ENCODE data around the gene COPG2. TPM values are rescaled to one million over a fixed set of nuclear protein-coding genes. Genes with fewer than 3 reads are reported as not detected.

COPG2 gene
- total and polyA plus RNA-seq, 2 donors (not counting 3 experiments of a cell fraction or from before 2014, with no cell fraction given) = 9.4 to 11.6 TPM

MicroRNA genes within 50 kb of the gene (microRNA counts, 767-probe panel; counts per million panel counts)
- microRNA hsa-miR-335-5p = 723 counts per million, percentile 96 among the panel's probes with 10 or more counts

Small RNAs within 50 kb of the gene (microRNA-seq; reads per million reads assigned to microRNA genes)
- 792 reads per million, percentile 80 among the genes with 10 or more reads in this experiment for gene MIR335 (ENCODE audit: borderline number of aligned reads, borderline replicate concordance)

Small RNAs within 50 kb of the gene (small RNA-seq; reads per million reads assigned to genes)
- not detected for gene MIR335 (ENCODE audit: insufficient read depth, insufficient read length, low read depth, low replicate concordance)
- gene RF02148 (ENCODE audit: insufficient read depth, insufficient read length, low read depth, low replicate concordance) = not detected
- not detected for gene RF02149 (ENCODE audit: insufficient read depth, insufficient read length, low read depth, low replicate concordance)
- gene RF02150 (ENCODE audit: insufficient read depth, insufficient read length, low read depth, low replicate concordance) = not detected
- gene RNA5SP246 (ENCODE audit: insufficient read depth, insufficient read length, low read depth, low replicate concordance) = not detected

Other genes starting within 250 kb of the COPG2 start
- 25.9 and 26.8 TPM in 2 replicates for gene CEP41, start 227.7 kb downstream of the COPG2 start, total RNA-seq
- gene CEP41, start 227.7 kb downstream of the COPG2 start, polyA plus RNA-seq = 15.5 and 19.5 TPM in 2 replicates
- 52.6 and 62.1 TPM in 2 replicates for gene MEST, start 176.7 kb downstream of the COPG2 start, total RNA-seq
- gene MEST, start 176.7 kb downstream of the COPG2 start, polyA plus RNA-seq = 44.3 and 46.7 TPM in 2 replicates
- gene TSGA13, start 17.8 kb upstream of the COPG2 start, total RNA-seq = not detected in 2 replicates
- gene TSGA13, start 17.8 kb upstream of the COPG2 start, polyA plus RNA-seq = not detected in 2 replicates
- gene KLF14, start 65.5 kb upstream of the COPG2 start, total RNA-seq = not detected in 2 replicates
- 0.01 TPM in 1 of 2 replicates, not detected in the other for gene KLF14, start 65.5 kb upstream of the COPG2 start, polyA plus RNA-seq